Activated T-cell treated with anti-CD3 and anti-CD28 coated beads, Interleukin-2, amount 50 U/mL, for 48 hours (primary cell): Measurements from ENCODE around the gene DMXL1.
"Not testable (repeated sequence)": the region's sequence is repeated elsewhere in the genome, so short reads cannot be mapped to it uniquely, and the experiment has no call there.

Source experiments
- DNase-seq, 2 experiments: peaks; one replicate each; pipeline ENCODE4 v3.0.0-alpha.2; 2020

Gene DMXL1

DNA sequence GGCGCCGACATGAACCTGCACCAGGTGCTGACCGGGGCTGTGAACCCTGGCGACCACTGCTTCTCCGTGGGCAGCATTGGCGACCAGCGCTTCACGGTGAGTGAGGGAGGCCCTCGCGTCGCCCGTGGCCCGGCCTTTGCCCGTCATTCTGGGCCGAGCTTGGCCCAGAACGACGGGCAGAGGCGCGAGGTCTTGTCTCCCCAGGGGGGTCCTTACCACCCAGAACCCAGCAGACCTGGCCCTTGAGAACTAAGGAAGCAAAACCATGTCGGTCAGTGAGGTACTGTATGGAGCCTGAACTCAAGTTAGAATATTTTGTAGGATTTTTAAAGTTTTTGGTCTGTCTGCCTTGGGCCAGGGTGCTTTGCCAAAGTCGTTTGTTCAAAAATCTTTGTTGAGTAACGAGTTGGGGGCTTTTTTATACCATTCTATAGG is 691 bp downstream of the DMXL1 start:
- no peak for DNase-seq

DNA sequence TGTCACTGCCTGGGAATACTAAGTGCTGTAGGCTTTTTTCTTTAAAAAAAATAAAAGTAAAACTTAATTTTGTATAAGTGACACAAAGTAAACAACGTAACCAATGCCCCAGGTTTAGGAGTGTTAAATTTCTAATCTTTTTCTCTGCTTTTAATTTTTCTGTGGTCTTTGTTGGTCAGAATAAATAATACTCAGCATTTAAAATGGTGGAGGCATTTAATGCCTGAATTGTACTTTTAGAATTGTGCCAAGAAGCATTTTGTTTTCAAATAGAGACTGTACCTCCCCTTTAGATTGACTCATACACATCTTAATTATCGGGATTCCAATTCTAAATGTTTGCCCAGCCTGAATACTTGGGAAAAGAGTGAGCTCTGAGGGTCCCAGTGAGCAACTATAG is 1.6 kb downstream of the DMXL1 start:
- DNase-seq: no peak

DNA sequence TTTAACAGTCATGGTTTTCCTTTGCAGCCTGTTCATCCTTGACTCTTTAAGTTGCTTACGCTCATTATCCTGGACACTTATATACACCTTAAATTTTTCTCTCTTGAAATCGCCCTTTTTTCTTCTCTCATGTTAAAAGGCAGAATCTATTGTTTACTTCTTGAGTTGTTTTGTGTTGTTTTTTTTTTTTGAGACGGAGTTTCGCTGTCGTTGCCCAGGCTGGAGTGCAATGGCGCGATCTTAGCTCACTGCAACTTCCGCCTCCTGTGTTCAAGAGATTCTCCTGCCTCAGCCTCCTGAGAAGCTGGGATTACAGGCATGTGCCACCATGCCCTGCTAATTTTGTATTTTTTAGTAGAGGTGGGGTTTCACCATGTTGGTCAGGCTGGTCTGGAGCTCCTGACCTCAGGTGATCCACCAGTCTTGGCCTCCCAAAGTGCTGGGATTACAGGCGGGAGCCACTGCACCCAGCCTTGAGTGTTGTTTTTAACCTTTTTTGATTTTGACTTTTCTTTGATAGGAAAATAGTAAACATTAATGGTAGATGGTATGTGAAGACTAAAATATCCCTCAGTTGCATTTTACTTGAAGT is 3.0 kb downstream of the DMXL1 start:
- not testable (repeated sequence) for DNase-seq

DNA sequence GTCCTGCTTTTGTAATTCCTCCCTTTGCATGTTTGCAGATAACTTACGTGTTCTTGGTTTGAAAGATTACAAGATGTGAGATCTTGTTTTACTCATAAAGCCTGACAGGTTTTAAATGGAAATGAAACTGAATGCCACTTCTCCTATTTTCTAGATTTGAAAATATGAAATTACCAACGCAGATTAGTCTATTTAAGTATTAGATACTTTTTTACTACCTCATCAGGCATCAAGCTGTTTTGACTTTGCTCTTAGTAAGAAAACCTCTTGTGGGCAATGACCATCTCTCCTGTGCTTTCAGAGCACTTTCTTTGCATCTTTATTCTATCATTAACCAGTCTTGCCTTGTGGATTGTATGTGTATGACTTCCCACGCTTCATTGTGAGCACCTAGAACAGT is 3.5 kb downstream of the DMXL1 start:
- no peak for DNase-seq

DNA sequence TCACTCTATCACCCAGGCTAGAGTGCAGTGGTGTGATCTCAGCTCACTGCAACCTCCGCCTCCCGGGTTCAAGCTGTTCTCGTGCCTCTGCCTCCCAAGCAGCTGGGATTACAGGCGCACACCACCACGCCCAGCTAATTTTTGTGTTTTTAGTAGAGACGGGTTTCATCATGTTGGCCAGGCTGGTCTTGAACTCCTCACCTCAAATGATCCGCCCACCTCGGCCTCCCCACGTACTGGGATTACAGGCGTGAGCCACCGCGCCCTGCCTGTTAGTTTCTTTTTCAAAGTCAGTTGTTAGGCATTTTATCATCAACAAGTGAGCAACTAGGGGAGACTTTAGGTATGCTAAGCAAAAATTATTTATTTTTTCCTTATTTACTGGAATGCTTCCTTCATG is 4.4 kb downstream of the DMXL1 start:
- peak; percentile 55 for DNase-seq

DNA sequence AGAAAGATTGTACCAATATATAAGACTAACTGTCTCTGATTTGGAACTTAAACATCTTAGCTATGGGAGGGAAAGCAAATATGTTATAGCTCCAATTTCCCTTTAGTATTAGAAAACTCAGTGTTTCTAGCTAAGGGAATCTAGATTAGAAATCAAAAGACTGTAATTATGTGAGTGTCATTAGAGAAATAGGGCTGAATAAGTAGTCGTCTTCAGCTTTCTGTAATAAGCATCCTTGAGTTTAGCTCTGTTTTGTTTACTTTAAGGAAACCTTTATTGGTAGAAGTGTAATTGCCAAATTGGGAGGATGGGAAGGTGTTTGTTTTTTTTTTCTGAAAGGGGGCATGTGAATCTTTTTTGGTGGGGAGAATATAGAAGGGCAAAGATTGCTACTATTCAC is 5.2 kb downstream of the DMXL1 start:
- DNase-seq: no peak

DNA sequence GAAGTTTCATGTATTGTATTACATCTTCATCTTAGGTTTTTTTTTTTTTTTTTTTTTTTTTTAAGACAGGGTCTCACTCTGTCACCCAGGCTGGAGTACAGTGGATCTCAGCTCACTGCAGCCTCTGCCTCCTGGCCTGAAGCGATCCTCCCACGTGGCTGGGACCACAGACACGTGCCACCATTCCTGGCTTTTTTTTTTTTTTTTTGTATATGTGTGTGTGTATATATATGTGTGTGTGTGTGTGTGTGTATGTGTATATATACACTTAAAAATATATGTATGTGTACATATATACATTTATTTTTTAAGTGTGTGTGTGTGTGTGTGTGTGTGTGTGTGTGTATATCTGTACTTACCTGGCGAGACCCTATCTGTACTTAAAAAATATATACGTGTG is 6.6 kb downstream of the DMXL1 start:
- no peak for DNase-seq

DNA sequence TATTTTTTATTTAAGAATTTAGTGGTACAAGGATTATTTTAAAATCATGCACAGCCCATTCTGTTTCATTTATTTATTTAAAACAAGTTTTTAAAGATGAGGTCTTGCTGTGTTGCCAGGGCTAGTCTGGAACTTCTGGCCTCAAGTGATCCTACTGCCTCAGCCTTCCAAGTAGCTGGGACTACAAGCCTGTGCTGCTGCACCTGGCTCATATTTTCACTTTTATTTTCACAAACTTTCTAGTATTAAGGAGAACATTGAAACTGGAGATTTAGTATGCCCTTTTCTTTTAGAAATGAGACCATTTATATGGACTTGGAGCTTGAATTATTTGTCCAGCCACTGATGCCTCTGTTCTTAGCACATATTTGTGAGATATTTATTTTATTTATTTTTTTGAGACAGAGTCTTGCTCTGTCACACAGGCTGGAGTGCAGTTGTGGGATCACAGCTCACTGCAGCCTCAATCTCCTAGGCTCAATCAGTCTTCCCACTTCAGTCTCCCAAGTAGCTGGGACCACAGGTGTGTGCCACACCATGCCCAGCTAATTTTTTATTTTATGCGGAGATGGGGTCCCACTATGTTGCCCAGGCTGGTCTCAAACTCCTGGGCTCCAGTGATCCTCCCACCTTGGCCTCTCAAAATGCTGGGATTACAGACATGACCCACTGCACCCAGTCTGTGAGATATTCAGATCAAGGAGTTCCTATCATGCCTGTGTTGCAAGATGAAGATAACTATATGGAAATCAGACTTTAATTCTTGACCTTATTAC is 7.4 kb downstream of the DMXL1 start:
- DNase-seq: no peak

DNA sequence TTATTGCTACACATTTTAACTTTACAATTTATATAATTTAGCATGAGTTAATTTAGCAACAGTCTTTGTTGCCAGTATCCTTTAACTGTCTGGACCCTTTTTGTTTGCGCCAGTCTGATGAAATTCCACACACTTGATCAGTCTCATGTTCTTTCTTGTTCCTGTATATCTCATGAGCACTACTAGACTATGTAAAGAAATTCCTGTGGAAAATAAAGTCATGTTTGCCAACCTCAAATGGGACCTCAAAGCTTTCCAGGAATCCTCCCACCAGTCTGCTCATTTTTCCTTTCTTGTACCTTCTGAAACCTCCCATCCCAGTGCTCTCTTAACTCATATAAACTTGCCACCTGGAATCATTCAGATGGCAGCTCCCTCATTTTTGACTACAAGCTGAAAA is 8.0 kb downstream of the DMXL1 start:
- no peak for DNase-seq

DNA sequence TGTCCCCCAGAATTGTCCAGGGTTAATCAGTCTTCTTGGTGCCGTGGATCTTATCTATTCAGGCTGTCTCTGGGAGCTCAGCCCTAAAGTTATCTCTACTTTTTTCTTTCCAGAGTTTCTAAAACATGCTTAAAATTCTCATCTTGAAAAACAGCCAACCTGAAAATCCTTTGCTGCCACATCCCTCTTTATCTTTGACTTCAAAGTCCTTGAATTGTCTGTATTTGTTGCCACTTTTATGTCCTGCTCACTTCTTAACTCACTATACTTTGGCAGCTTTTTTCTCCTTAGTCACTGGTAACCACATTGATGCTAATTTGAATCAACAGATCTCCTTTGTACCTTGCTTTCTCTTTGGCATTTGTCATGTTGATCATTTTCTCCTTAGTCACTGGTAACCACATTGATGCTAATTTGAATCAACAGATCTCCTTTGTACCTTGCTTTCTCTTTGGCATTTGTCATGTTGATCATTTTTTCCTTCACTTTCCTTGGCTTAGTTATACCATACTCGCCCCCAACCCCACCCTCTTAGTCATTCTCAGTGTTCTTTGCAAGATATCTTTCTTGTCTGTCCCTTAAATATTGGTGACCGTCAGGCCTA is 8.5 kb downstream of the DMXL1 start:
- peak; percentile 46 to 54 for DNase-seq

DNA sequence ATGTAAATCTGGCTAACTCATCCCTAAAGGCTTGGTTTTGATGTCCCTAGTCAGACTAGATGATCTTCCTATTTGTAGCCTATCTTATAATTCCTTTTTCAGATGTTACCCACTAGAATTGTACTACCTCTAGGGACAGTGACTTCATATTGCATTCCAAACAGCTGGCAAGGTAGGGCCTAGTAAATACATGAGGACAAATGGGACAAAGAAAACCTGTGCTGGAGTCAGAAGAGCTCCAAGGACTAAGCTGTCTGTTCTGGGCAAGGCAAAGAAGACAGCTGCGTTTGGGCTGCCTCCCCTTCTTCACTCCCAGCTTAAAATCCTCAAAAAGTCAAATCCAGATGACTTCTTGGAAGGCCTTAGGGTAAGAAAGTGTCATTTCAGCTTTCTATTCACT is 10.0 kb downstream of the DMXL1 start:
- no peak for DNase-seq

DNA sequence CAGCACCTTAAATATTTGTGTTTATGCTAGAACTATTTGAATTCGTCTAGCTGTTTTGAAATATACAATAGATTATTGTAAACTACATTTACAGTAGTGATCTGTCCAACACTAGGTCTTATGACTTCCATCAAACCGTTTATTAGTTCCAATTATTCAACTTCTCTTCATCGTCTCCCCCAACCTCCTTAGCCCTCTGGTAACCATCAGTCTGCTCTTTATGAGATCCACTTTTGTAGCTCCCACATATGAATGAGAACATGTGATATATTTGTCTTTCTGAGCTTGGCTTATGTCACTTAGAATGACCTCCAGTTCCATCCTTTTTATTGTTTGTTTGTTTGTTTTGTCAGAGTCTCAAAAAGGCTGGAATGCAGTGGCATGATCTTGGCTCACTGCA is 11.8 kb downstream of the DMXL1 start:
- no peak for DNase-seq

DNA sequence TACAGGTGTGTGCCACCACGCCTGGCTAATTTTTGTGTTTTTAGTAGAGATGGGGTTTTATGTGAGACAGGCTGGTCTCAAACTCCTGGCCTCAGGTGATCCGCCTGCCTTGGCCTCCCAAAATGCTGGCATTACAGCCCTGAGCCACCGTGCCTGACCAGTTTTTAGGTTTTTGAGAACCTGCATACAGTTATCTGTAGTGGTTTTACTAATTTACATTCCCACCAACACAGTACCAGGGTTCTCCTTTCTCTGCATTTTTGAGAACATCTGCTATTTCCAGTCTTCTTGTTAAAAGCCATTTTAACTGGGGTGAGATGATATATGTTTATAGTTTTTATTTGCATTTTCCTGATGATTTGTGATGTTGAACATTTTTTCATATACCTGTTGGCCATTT is 12.8 kb downstream of the DMXL1 start:
- DNase-seq: no peak

DNA sequence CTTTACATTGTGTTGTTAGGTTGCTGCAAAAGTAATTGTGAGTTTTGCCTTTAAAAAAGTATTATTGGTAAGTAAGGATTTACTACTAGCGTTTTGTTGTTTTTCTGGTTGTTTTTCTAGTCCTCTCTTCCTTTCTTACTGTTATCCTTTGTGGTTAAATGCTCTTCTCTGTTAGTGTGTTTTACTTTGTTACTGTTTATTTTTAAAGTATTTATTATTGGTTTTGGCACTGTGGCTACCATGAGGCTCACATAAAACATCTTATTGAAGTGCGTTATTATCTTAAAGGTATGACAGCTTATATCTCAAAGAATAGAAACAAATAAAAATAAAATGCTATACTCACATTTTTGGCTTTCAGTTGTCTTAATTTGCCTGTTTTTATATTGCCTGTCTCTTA is 17.6 kb downstream of the DMXL1 start:
- no peak for DNase-seq

DNA sequence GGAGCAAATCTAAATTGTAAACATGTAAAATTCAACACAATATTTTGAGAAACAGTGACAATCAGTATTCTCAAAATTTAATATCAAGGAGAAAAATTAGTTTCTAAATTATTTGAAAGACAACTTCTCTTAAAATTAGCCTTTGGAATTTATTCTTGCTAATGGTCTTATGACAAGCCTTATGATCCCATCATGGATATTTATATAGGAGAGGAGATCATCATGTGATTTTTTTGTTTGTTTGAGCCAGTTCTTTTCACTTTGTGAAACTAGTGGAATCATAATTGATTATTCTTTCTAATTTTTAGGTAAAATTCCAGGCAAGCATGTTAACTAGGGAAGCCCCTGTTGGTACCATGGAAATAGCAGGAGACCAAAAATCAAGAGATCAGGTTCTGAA is 24.7 kb downstream of the DMXL1 start:
- no peak for DNase-seq

DNA sequence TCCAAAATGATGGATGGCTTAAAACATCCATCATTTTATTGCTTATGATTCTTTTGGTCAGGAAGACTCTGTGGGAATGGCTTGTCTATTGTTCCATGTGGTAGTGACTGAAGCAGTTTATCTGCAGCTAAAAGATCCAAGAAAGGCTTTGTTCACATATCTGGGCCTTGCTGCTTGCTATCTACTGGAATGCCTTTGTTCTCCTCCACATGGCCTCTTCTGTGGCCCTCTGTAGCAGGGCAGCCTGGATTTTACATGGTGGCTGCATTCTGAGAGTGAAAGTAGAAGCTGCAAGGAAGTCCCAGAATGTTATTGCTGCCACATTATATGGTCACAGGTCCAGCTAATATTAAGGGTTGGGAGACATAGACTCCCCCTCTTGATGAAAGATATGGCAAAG is 35.1 kb downstream of the DMXL1 start:
- DNase-seq: no peak

DNA sequence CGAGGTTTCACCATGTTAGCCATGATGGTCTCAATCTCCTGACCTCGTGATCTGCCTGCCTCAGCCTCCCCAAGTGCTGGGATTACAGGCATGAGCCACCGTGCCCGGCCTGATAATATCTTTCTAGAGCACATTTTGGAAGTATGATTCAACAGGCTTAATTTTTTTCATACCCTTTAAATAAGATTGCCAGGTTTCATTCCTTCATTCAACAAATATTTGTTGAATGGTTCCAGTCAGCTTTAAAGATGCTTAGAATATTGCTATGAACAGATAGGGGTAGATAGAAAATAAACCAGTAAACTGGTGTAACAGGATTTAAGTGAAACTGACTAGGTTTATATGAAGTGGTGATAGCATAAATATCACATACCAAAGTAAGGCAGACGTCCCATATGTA is 41.3 kb downstream of the DMXL1 start:
- no peak for DNase-seq

DNA sequence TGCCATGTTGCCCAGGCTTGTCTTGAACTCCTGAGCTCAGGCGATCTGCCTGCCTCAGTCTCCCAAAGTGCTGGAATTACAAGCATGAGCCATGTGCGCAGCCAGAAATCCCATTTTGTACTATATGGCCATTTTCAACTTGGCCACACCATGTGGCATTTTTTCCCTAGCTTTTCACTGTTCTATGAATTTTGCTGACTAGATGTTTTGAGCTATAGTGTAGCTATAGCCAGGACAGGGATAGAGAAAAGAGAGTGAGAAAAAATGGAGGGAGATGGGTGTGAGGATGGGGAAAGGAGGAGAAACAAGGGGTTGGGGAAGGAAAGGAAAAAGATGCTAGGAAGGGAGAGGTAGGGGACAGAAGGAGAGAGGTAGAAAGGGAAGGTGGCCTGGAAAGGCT is 46.4 kb downstream of the DMXL1 start:
- DNase-seq: no peak

DNA sequence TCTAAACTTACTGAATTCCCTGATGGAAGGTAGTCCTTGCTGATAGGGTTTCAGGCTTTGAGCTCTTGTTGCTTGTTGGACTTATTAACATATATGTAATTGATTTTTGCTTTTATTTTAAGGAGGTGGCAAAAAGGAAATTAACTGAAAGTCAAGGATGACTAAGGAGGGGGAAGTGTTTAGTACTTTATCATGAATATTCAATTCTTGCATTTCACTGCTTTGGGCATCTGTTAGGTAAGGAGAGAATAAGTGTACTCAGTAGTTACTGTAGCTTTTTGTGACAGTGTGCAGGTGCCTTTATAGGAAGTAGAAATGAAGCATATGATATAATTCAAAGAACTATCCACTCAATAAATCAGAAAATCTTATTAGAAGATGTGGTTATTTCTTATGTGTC is 47.1 kb downstream of the DMXL1 start:
- DNase-seq: no peak

DNA sequence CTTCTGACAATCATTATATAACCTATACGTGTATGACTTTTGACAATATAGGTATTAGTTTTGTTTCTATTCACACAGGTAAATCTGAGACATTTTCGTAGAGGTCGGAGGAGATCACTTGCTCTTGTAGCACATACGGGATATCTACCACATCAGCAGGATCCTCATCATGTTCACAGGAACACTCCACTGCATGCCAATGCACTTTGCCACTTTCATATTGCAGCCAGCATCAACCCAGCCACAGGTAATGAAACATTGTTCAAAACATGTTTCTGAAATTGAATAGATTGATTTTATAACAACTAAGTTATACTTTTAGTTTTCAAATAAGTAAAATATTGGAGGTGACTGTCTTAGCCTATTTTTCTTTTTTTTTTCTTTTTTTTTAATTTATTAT is 50.0 kb downstream of the DMXL1 start:
- no peak for DNase-seq

DNA sequence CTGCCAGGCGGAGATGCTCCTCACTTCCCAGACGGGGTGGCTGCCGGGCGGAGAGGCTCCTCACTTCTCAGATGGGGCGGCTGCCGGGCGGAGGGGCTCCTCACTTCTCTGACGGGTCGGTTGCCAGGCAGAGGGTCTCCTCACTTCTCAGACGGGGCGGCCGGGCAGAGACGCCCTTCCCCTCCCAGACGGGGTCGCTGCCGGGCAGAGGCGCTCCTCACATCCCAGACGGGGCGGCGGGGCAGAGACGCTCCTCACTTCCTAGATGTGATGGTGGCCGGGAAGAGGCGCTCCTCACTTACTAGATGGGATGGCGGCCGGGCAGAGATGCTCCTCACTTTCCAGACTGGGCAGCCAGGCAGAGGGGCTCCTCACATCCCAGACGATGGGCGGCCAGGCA is 51.6 kb downstream of the DMXL1 start:
- DNase-seq: not testable (repeated sequence)

DNA sequence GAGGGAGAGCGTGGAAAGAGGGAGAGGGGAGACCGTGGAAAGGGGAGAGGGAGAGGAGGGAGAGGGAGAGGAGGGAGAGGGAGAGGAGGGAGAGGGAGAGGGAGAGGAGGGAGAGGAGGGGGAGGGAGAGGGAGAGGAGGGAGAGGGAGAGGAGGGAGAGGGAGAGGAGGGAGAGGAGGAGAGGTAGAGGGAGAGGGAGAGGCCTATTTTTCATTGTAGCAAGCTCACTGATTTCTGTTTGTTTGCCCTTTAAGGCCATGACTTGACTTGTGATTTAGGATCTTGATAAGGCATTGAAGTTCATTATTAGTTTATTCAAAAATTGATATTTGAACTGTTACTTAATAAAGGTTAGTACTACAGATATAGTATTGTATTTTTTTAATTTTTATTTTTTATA is 52.4 kb downstream of the DMXL1 start:
- no peak for DNase-seq

DNA sequence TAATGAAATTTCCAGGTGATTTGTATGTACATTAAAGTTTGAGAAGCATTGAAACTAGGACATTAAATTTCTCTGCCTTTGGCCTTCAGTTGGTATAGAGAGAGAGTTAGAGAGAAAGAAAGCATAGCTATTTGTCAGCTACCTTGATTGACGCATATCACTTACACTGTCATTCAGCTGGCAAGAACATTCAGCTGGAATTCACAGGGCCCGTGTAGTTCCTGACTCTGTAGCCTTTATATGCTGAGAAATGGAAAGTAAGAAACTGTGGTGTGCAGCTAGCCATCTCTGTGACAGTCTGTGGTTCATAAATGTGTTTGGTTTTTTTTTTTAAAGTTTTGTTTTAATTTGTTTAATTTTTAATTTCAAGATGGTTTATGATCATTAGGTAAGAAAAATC is 58.9 kb downstream of the DMXL1 start:
- DNase-seq: no peak

DNA sequence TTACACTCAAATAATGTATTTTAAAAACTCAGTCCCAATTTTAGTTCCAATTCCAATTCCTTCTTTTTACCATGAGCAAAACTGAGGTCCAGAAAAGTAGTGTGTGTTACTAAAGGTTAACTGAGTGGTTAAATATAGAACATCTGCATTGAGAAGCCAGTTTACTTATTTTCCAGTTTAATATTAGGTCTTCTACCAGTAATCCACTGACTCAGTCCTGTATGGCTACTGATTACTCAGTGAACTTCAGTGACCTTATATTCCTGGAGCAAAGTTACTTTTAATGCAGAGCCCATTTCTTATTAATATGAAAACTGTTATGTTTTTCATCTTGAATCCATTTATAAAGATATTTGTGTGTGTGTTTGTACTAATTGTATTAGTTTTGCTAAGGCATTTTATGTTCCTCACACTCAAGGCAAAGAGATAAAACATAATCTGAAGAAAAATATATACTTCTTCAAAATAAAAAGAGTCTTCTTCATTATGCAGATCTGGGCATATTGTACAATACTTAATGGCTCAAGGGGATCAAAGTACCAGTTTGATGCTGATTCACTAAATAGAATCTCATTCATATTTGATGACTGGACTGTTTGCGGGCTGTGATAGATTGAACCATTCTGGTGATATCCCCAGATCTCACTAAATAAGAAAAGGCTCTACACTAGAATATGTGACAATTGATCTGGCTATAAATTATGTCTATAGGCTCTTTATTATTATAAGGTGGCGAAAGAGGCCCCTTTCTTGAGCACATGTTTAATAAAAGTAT is 60.8 kb downstream of the DMXL1 start:
- DNase-seq: no peak
